NT2/D1 (cell line): ENCODE measurements around the gene PLPPR2.
"Not testable (repeated sequence)": the region's sequence is repeated elsewhere in the genome, so short reads cannot be mapped to it uniquely, and the experiment has no call there.

Source experiments
- DNase-seq: peaks from one replicate; pipeline ENCODE4 v3.0.0-alpha.2; 2011; ENCODE audit warnings: low read depth, low spot score
- H3K27me3 ChIP-seq: 2 replicates; pipeline ENCODE4 v1.6.0; 2011; ENCODE audit warnings: mild to moderate bottlenecking; ENCODE audit not compliant: insufficient read length, insufficient read depth
- H3K36me3 ChIP-seq: 2 replicates; pipeline ENCODE4 v1.6.1; 2011; ENCODE audit warnings: mild to moderate bottlenecking, low read length, mixed read lengths; ENCODE audit not compliant: insufficient read depth, insufficient read length
- H3K4me1 ChIP-seq: 2 replicates; pipeline ENCODE4 v1.5.1; 2011; ENCODE audit not compliant: insufficient read depth, insufficient read length
- H3K4me3 ChIP-seq: 2 replicates; pipeline ENCODE4 v1.5.1; 2011; ENCODE audit warnings: low read depth; ENCODE audit not compliant: insufficient read length
- H3K9ac ChIP-seq: 2 replicates; pipeline ENCODE4 v1.6.0; 2011; ENCODE audit warnings: low read depth; ENCODE audit not compliant: insufficient read length
- H3K9me3 ChIP-seq: 2 replicates; pipeline ENCODE4 v1.5.1; 2011; ENCODE audit warnings: mild to moderate bottlenecking, low read length; ENCODE audit not compliant: insufficient read depth
- SUZ12 ChIP-seq: IDR thresholded peaks from 2 replicates; pipeline ENCODE4 v1.6.1; 2011; ENCODE audit not compliant: insufficient read length, insufficient read depth; ENCODE audit errors: extremely low read depth
- YY1 ChIP-seq: IDR thresholded peaks from 2 replicates; pipeline ENCODE4 v1.6.1; 2011; ENCODE audit not compliant: insufficient read length, insufficient read depth
- ZNF274 ChIP-seq: IDR thresholded peaks from 2 replicates; pipeline ENCODE4 v1.6.1; 2011; ENCODE audit warnings: mild to moderate bottlenecking, low read depth, low read length

The PLPPR2 gene

DNA sequence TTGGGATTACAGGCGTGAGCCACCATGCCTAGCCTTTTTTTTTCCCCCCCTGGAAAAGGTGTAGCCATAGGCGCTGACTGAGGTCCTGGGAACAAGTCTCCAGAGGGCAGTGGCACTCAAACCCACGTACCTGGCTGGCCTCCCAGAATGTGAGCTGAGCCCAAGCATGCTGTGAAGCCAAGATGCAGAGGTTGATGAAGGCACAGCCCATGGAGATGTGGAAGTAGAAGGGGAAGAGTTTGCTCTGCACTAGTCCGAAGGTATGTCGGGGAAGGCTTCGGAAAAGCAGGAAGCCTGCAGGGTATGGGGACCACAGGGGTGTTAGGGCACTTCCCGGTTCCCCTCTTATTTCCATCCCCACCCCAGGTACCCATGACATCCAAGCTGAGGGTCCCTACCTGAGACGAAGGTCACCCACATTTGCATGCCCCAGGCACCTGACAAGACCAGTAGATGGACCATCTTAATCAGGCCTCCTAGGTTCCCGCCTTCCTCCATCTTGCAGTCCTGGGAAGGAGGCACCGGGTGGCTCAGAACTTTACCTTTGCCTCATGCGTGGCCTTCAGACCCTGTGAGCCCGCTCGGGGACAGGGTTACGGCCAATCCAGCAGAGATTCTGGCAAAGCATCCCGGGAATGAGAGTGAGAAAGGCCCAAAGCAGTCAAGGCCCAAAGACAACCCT, 10.0 kb upstream of the PLPPR2 start:
- Histone ChIP-seq H3K9ac (peak overlapping the region; percentile 94), H3K4me1 (peaks cover 6% of the 10 kb centered on the region), H3K4me3 (peak overlapping the region; percentile 94), H3K9me3 (peaks cover 18% of the 10 kb centered on the region; the same call in 1 of the 2 replicates), H3K27me3 (no peaks in the 10 kb centered on the region), H3K36me3 (peaks cover 12% of the 10 kb centered on the region)
- DNase-seq: no peak
- TF ChIP-seq ZNF274: no peak
- TF ChIP-seq SUZ12: no peak
- no peak for TF ChIP-seq YY1

- DNase-seq: peak; percentile 98
- H3K27me3 ChIP-seq: no peaks in the 10 kb centered on the region
- no peak for TF ChIP-seq SUZ12
- no peak for TF ChIP-seq YY1
- TF ChIP-seq ZNF274: no peak
- peaks cover 16% of the 10 kb centered on the region; the same call in 1 of the 2 replicates for H3K9me3 ChIP-seq
- H3K4me3 ChIP-seq: peak within 1 kb of the TSS; percentile 94
- peaks cover 9% of the 10 kb centered on the region for H3K36me3 ChIP-seq
- peak within 1 kb of the TSS; percentile 94 for H3K9ac ChIP-seq
- peaks cover 6% of the 10 kb centered on the region for H3K4me1 ChIP-seq
Observed at GRCh38 chr19:11346104-11346940, 8.9 kb upstream of the PLPPR2 start, which contains the start of the genes CCDC159 and TMEM205. Gene CCDC159, plus strand, starts transcription at chr19:11346519. Its CDS starts 88 bp downstream, at chr19:11346607. Gene TMEM205, minus strand, starts transcription at chr19:11346268. Its CDS starts 649 bp downstream, at chr19:11345619.

- Histone ChIP-seq H3K27me3 (no peaks in the 10 kb centered on the region), H3K36me3 (peaks cover 3% of the 10 kb centered on the region), H3K4me3 (no peak overlapping the region), H3K9me3 (peaks cover 12% of the 10 kb centered on the region; the same call in 1 of the 2 replicates), H3K4me1 (peaks cover 9% of the 10 kb centered on the region), H3K9ac (no peak overlapping the region)
- TF ChIP-seq ZNF274 (no peak), SUZ12 (no peak), YY1 (no peak)
- DNase-seq: no peak
Observed at GRCh38 chr19:11347546-11348039, 7.6 kb upstream of the PLPPR2 start.

- TF ChIP-seq SUZ12: no peak
- TF ChIP-seq ZNF274: no peak
- TF ChIP-seq YY1: no peak
Observed at GRCh38 chr19:11349171-11349570, 6.1 kb upstream of the PLPPR2 start.

DNA sequence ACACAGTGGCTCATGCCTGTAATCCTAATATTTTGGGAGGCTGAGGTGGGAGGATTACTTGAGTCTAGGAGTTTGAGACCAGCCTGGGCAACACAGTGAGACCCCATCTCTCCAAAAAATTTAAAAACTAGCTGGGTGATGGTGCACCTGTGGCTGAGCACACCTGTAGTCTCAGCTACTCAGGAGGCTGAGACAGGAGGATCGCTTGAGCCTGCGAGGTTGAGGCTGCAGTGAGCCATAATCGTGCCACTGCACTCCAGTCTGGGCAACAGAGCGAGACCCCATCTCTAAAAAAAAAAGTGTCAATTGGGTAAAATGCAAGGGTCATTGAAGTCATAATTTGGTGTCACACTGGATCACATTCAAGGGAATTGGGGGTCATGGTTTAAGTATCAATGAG, 1.1 kb upstream of the PLPPR2 start:
- H3K9me3 ChIP-seq, H3K36me3 ChIP-seq, DNase-seq, H3K9ac ChIP-seq, H3K4me3 ChIP-seq: not testable (repeated sequence)
- H3K27me3 ChIP-seq: peaks cover 10% of the 10 kb centered on the region
- H3K4me1 ChIP-seq: peaks cover 12% of the 10 kb centered on the region

More at GRCh38 chr19:11349171-11349570, 6.1 kb upstream of the PLPPR2 start:
- DNase-seq: no peak
- H3K27me3 ChIP-seq: no peaks in the 10 kb centered on the region
- H3K36me3 ChIP-seq: no peaks in the 10 kb centered on the region
- peaks cover 12% of the 10 kb centered on the region; the same call in 1 of the 2 replicates for H3K9me3 ChIP-seq
- no peak overlapping the region for H3K9ac ChIP-seq
- H3K4me3 ChIP-seq: no peak overlapping the region
- H3K4me1 ChIP-seq: peaks cover 9% of the 10 kb centered on the region

DNA sequence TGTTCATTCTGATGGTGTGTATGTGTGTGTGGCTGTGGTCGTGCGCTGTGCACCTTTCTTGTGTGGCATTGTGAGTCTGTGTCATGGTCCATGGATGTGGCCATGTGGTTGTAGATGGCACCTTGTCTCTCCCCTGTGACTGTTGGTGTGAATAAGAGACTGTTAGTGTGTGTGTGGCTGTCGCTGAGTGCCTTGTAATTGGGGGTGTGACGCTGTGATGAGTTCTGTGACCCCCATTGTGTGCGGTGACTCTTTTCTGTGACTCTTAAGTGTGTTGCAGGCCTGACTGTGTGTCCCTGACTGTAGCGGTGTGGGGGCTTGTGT, 804 bp downstream of the PLPPR2 start:
- no peak overlapping the region for H3K9ac ChIP-seq
- no peaks in the 10 kb centered on the region for H3K9me3 ChIP-seq
- H3K36me3 ChIP-seq: peaks cover 4% of the 10 kb centered on the region
- no peak for TF ChIP-seq YY1
- no peak for TF ChIP-seq SUZ12
- TF ChIP-seq ZNF274: no peak
- no peak for DNase-seq
- peaks cover 10% of the 10 kb centered on the region for H3K27me3 ChIP-seq
- H3K4me1 ChIP-seq: peaks cover 13% of the 10 kb centered on the region
- H3K4me3 ChIP-seq: peak overlapping the region; percentile 36

GRCh38 chr19:11356676-11357550, 1.7 kb downstream of the PLPPR2 start:
- Histone ChIP-seq H3K27me3 (peaks cover 10% of the 10 kb centered on the region), H3K9ac (no peak overlapping the region), H3K4me1 (peaks cover 18% of the 10 kb centered on the region), H3K9me3 (no peaks in the 10 kb centered on the region), H3K4me3 (no peak overlapping the region), H3K36me3 (peaks cover 4% of the 10 kb centered on the region)
- DNase-seq: no peak
- no peak for TF ChIP-seq ZNF274
- no peak for TF ChIP-seq SUZ12
- no peak for TF ChIP-seq YY1
